PC-9 (cell line): Measurements from ENCODE around the gene KCTD21. TPM values are rescaled to one million over a fixed set of nuclear protein-coding genes. Genes with fewer than 3 reads are reported as not detected.
A peak's percentile ranks its signal among the peaks of the same experiment; 100 is the strongest.

Source experiments
- BruUV-seq: library from RNA; stranded (reverse); fragments of 400-500 nt; replicated peaks from 2 replicates; lab custom pipeline; 2021; lab: Mats Ljungman, UMichigan
- CTCF ChIA-PET: fragments of 300-600 bp; sonication (Branson Sonifier 250); formaldehyde crosslinking; loops from one replicate; lab custom pipeline; 2022; ENCODE audit warnings: antibody characterized with exemption; lab: Charles Lee
- POLR2A ChIA-PET: fragments of 300-600 bp; sonication (Branson Sonifier 250); formaldehyde crosslinking; loops from one replicate; lab custom pipeline; 2022; ENCODE audit warnings: antibody characterized with exemption; ENCODE audit not compliant: unreplicated experiment; lab: Charles Lee
- DNase-seq, 2 experiments: peaks; one replicate each; pipeline versions ENCODE4 v3.0.0 to v3.0.0-alpha.2; 2015 to 2022; ENCODE audit warnings: mixed read lengths in 1 of 2
- H2AFZ ChIP-seq: fragments of 200-600 bp; sonication (generic); 2 replicates; pipeline ENCODE4 v1.8.1; 2017; ENCODE audit warnings: antibody characterized with exemption
- H3F3A ChIP-seq: fragments of 200-600 bp; sonication (generic); 2 replicates; pipeline ENCODE4 v1.8.1; 2017; ENCODE audit warnings: antibody characterized with exemption, mild to moderate bottlenecking, low read depth; ENCODE audit not compliant: insufficient read depth
- H3K27ac ChIP-seq: fragments of 200-600 bp; sonication (generic); 2 replicates; pipeline ENCODE4 v1.6.1; 2016; ENCODE audit warnings: mixed run types
- H3K27me3 ChIP-seq: fragments of 200-600 bp; sonication (generic); 2 replicates; pipeline ENCODE4 v1.6.1; 2016; ENCODE audit warnings: low read depth, mixed run types; ENCODE audit not compliant: insufficient read depth
- H3K36me3 ChIP-seq: fragments of 200-600 bp; sonication (generic); 2 replicates; pipeline ENCODE4 v1.6.1; 2016; ENCODE audit warnings: low read depth, mixed run types
- H3K4me1 ChIP-seq: fragments of 200-600 bp; sonication (generic); replicated peaks from 2 replicates; pipeline ENCODE4 v1.6.1; 2016; ENCODE audit warnings: mixed run types; ENCODE audit not compliant: insufficient read depth
- H3K4me2 ChIP-seq: fragments of 200-600 bp; sonication (generic); 2 replicates; pipeline ENCODE4 v1.6.1; 2017; ENCODE audit warnings: mixed run types
- H3K4me3 ChIP-seq: fragments of 200-600 bp; sonication (generic); 2 replicates; pipeline ENCODE4 v1.6.1; 2016; ENCODE audit warnings: mixed run types
- H3K79me2 ChIP-seq: fragments of 200-600 bp; sonication (generic); 2 replicates; pipeline ENCODE4 v1.6.1; 2017; ENCODE audit warnings: low read depth, mixed run types
- H3K9me2 ChIP-seq: fragments of 200-600 bp; sonication (generic); 2 replicates; pipeline ENCODE4 v1.8.1; 2017; ENCODE audit warnings: mild to moderate bottlenecking; ENCODE audit not compliant: insufficient read depth
- H3K9me3 ChIP-seq: fragments of 200-600 bp; sonication (generic); 2 replicates; pipeline ENCODE4 v1.8.1; 2016; ENCODE audit warnings: low read depth; ENCODE audit not compliant: insufficient read depth
- H4K20me1 ChIP-seq: fragments of 200-600 bp; sonication (generic); 2 replicates; pipeline ENCODE4 v1.8.1; 2017; ENCODE audit not compliant: insufficient read depth
- EZH2 ChIP-seq: fragments of 200-600 bp; sonication (generic); IDR thresholded peaks from 2 replicates; pipeline ENCODE4 v1.8.0; 2017; ENCODE audit warnings: antibody characterized with exemption, low read depth
- intact Hi-C: fragments of 100-400 bp; cut with micrococcal nuclease; formaldehyde crosslinking; loops from one replicate; pipeline ENCODE4 v1.10.0; 2022; ENCODE audit not compliant: unreplicated experiment
- total RNA-seq: library from RNA; stranded (reverse); gene quantifications from 2 replicates; pipeline ENCODE4 v1.2.3, GENCODE V29; 2021
- TF ChIP-seq, protein P1 (sequence below): fragments of 200-600 bp; sonication (generic); conservative IDR thresholded peaks from 2 replicates; pipeline ENCODE4 v1.6.1; 2017; ENCODE audit warnings: mixed run types, antibody characterized with exemption, mild to moderate bottlenecking, moderate library complexity

Gene KCTD21
- total RNA-seq, 1 experiment from 2014 or later = 16.5 TPM

- POLR2A ChIA-PET = interaction anchor here (0.6 to 0.8 kb wide), 2 partner anchors 367 to 807 kb away, joined by 3 to 4 read pairs; no protein-coding TSS in a partner anchor
- Histone ChIP-seq H3K27me3 (no peaks in the 10 kb centered on the region), H2AFZ (peak overlapping the region; percentile 86), H3K36me3 (0 out of 2 replicates have a peak, but pooled peaks cover 5% of the 10 kb centered on the region), H3K4me1 (peaks cover 43% of the 10 kb centered on the region), H3K9me3 (no peaks in the 10 kb centered on the region), H3K9me2 (no peaks in the 10 kb centered on the region), H3K4me2 (peak overlapping the region; percentile 83), H3F3A (peaks cover 21% of the 10 kb centered on the region), H3K27ac (no peak overlapping the region), H3K79me2 (peaks cover 44% of the 10 kb centered on the region), H4K20me1 (no peaks in the 10 kb centered on the region), H3K4me3 (peak overlapping the region; percentile 80)
- TF ChIP-seq EZH2 = no peak
- TF ChIP-seq, protein P1, sequence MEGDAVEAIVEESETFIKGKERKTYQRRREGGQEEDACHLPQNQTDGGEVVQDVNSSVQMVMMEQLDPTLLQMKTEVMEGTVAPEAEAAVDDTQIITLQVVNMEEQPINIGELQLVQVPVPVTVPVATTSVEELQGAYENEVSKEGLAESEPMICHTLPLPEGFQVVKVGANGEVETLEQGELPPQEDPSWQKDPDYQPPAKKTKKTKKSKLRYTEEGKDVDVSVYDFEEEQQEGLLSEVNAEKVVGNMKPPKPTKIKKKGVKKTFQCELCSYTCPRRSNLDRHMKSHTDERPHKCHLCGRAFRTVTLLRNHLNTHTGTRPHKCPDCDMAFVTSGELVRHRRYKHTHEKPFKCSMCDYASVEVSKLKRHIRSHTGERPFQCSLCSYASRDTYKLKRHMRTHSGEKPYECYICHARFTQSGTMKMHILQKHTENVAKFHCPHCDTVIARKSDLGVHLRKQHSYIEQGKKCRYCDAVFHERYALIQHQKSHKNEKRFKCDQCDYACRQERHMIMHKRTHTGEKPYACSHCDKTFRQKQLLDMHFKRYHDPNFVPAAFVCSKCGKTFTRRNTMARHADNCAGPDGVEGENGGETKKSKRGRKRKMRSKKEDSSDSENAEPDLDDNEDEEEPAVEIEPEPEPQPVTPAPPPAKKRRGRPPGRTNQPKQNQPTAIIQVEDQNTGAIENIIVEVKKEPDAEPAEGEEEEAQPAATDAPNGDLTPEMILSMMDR = no peak
- DNase-seq = no peak
- intact Hi-C loops = loop anchor here (5.0 kb wide), 1 partner anchor 367 kb away; the partner anchor contains the start of genes AAMDC and RSF1
- BruUV-seq = no TSS peak
- CTCF ChIA-PET = interaction anchor here (1.1 kb wide), 1 partner anchor 230 kb away, joined by 3 read pairs; no protein-coding TSS in a partner anchor
Measured at GRCh38 chr11:78189174-78189724, 823 bp upstream of the KCTD21 start.

GRCh38 chr11:78187366-78188285, 800 bp downstream of the KCTD21 start:
- ChIA-PET POLR2A (interaction anchor here (0.5 to 0.6 kb wide), 2 partner anchors 50 to 230 kb away, joined by 3 to 4 read pairs; partner anchors contain the start of gene GAB2), CTCF (interaction anchor here (1.1 kb wide), 1 partner anchor 231 kb away, joined by 3 read pairs; no protein-coding TSS in a partner anchor)
- Histone ChIP-seq H3K9me3 (no peaks in the 10 kb centered on the region), H3K4me3 (peak overlapping the region; percentile 80), H3F3A (peaks cover 17% of the 10 kb centered on the region), H3K4me1 (peaks cover 43% of the 10 kb centered on the region), H3K9me2 (no peaks in the 10 kb centered on the region), H3K36me3 (0 out of 2 replicates have a peak, but pooled peaks cover 5% of the 10 kb centered on the region), H3K27ac (no peak overlapping the region), H2AFZ (peak overlapping the region; percentile 87), H4K20me1 (no peaks in the 10 kb centered on the region), H3K4me2 (peak overlapping the region; percentile 82), H3K79me2 (peaks cover 44% of the 10 kb centered on the region), H3K27me3 (no peaks in the 10 kb centered on the region)
- BruUV-seq = TSS peak; percentile 43
- TF ChIP-seq, protein P1 = no peak
- no peak for TF ChIP-seq EZH2
- intact Hi-C loops = loop anchor here (1.0 to 5.0 kb wide), 3 partner anchors 48 to 365 kb away; partner anchors contain the start of genes AAMDC, ALG8 and RSF1
- DNase-seq = peak in 1 of 2 experiments; percentile 68

GRCh38 chr11:78181185-78181584, 7.2 kb downstream of the KCTD21 start:
- Histone ChIP-seq H3K4me2 (no peak overlapping the region), H3K9me3 (no peaks in the 10 kb centered on the region), H3K9me2 (no peaks in the 10 kb centered on the region), H3K36me3 (peaks cover 16% of the 10 kb centered on the region; the same call in 1 of the 2 replicates), H3K79me2 (0 out of 2 replicates have a peak, but pooled peaks cover 11% of the 10 kb centered on the region), H2AFZ (no peak overlapping the region), H3K4me3 (no peak overlapping the region), H3K4me1 (peaks cover 25% of the 10 kb centered on the region), H3K27ac (0 out of 2 replicates have a peak overlapping the region, but pooled peaks have one; percentile 3), H3K27me3 (no peaks in the 10 kb centered on the region), H3F3A (peaks cover 16% of the 10 kb centered on the region), H4K20me1 (no peaks in the 10 kb centered on the region)
- DNase-seq = no peak
- POLR2A ChIA-PET = no interaction called here
- no TSS peak for BruUV-seq
- intact Hi-C loops = no loop called here
- CTCF ChIA-PET = no interaction called here
- TF ChIP-seq, protein P1 = no peak
- TF ChIP-seq EZH2 = no peak
